ENCODE data around the gene TTC34. TPM values are rescaled to one million over a fixed set of nuclear protein-coding genes. Genes with fewer than 3 reads are reported as not detected.

TTC34 gene
- polyA plus RNA-seq, 3 donors, result 0.90 to 2.1 (median 0.98) TPM

GRCh38 chr1:2639203-2639602 is 162.3 kb downstream of the TTC34 start:
- DNase-seq (ENCODE audit: extremely low read depth in 1 of 11, low read depth in 9 of 11, low spot score in 4 of 11), result no peak

- no peak for DNase-seq (ENCODE audit: extremely low read depth in 1 of 11, low read depth in 9 of 11, low spot score in 4 of 11)
Observed at GRCh38 chr1:2638466-2639115, 162.9 kb downstream of the TTC34 start.

- no peak for DNase-seq (ENCODE audit: extremely low read depth in 1 of 11, low read depth in 9 of 11, low spot score in 4 of 11)
Observed at GRCh38 chr1:2637442-2638145, 163.9 kb downstream of the TTC34 start.

GRCh38 chr1:2636733-2637132 is 164.8 kb downstream of the TTC34 start:
- no peak for DNase-seq (ENCODE audit: extremely low read depth in 1 of 11, low read depth in 9 of 11, low spot score in 4 of 11)

- no peak for DNase-seq (ENCODE audit: extremely low read depth in 1 of 11, low read depth in 9 of 11, low spot score in 4 of 11)
Observed at GRCh38 chr1:2635361-2636010, 166.0 kb downstream of the TTC34 start.

- no peak for DNase-seq (ENCODE audit: extremely low read depth in 1 of 11, low read depth in 9 of 11, low spot score in 4 of 11)
Observed at GRCh38 chr1:2633936-2634491, 167.5 kb downstream of the TTC34 start.

- no peak for DNase-seq (ENCODE audit: extremely low read depth in 1 of 11, low read depth in 9 of 11, low spot score in 4 of 11)
Observed at GRCh38 chr1:2633366-2633935, 168.0 kb downstream of the TTC34 start.

GRCh38 chr1:2632561-2633361 is 168.7 kb downstream of the TTC34 start, which contains the start of gene MMEL1:
TSS of gene MMEL1 (minus strand) at chr1:2633016. CDS start at chr1:2629484, 3,532 bp downstream.
- DNase-seq (ENCODE audit: extremely low read depth in 1 of 11, low read depth in 9 of 11, low spot score in 4 of 11), result no peak

- DNase-seq (ENCODE audit: extremely low read depth in 1 of 11, low read depth in 9 of 11, low spot score in 4 of 11), result no peak
Observed at GRCh38 chr1:2632051-2632430, 169.5 kb downstream of the TTC34 start.

GRCh38 chr1:2631136-2632050 is 170.1 kb downstream of the TTC34 start:
- DNase-seq (ENCODE audit: extremely low read depth in 1 of 11, low read depth in 9 of 11, low spot score in 4 of 11), result no peak

- DNase-seq (ENCODE audit: extremely low read depth in 1 of 11, low read depth in 9 of 11, low spot score in 4 of 11), result no peak
Observed at GRCh38 chr1:2630498-2631135, 170.9 kb downstream of the TTC34 start.

- no peak for DNase-seq (ENCODE audit: extremely low read depth in 1 of 11, low read depth in 9 of 11, low spot score in 4 of 11)
Observed at GRCh38 chr1:2629627-2630497, 171.6 kb downstream of the TTC34 start.

- DNase-seq (ENCODE audit: extremely low read depth in 1 of 11, low read depth in 9 of 11, low spot score in 4 of 11), result no peak
Observed at GRCh38 chr1:2628933-2629626, 172.4 kb downstream of the TTC34 start.

GRCh38 chr1:2628191-2628932 is 173.1 kb downstream of the TTC34 start:
- no peak for DNase-seq (ENCODE audit: extremely low read depth in 1 of 11, low read depth in 9 of 11, low spot score in 4 of 11)

GRCh38 chr1:2627746-2628145 is 173.7 kb downstream of the TTC34 start:
- no peak for DNase-seq (ENCODE audit: extremely low read depth in 1 of 11, low read depth in 9 of 11, low spot score in 4 of 11)
